ENCODE data around the gene FZD8. TPM values are rescaled to one million over a fixed set of nuclear protein-coding genes. Genes with fewer than 3 reads are reported as not detected.

FZD8 gene
- total RNA-seq, 1 donor from 2014 or later, result 11.8 TPM

DNA sequence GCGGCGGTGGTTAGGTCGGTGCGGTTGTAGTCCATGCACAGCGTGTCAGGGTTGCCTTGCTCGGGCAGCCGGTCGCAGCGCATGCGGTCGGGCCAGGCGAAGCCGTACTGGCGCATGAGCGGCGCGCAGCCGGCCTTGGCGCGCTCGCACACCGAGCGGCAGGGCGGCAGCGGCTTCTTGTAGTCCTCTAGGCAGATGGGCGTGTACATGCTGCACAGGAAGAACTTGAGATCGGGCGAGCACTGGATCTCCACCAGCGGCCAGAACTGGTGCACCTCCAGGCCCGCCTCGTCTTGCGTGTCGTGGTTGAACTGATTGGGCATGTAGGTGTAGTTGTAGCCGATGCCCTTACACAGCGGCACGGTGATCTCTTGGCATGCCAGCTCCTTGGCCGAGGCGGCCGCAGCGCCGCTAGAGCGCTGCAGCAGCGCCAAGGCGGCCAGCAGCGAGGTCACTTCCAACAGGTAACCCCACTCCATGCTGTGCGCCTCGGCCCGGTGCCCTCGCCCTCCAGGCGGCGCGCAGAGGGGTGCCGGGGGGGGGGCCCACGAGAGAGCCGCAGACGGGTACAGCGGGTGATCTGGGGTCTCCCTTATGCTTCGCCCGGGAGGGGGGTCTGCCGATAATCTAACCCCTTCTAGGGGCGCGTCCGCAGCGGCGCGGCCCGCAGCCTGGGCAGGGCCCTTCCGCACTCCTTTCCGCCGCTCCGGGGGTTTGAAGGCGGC is 983 bp downstream of the FZD8 start:
- DNase-seq (ENCODE audit: low read depth in 2 of 2), result peak; percentile 55 to 84

DNA sequence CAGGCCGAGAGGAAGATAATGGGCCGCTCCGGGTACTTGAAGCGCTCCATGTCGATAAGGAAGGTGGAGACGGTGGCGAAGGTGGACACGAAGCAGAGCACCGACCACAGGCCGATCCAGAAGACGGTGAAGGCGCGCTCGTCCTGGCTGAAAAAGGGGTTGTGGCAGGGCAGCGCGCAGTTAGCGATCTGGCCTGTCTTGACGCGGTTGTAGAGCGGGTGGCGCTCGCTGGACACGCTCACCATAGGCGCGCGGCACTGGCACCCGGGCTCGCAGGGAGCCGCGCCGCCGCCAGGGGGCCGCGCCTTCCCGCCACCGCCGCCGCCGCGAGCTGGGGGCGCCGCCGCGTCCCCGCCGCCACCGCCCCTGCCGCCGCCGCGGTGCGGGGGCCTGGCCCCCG is 1.6 kb downstream of the FZD8 start:
- DNase-seq (ENCODE audit: low read depth in 2 of 2), result peak; percentile 51 to 83

DNA sequence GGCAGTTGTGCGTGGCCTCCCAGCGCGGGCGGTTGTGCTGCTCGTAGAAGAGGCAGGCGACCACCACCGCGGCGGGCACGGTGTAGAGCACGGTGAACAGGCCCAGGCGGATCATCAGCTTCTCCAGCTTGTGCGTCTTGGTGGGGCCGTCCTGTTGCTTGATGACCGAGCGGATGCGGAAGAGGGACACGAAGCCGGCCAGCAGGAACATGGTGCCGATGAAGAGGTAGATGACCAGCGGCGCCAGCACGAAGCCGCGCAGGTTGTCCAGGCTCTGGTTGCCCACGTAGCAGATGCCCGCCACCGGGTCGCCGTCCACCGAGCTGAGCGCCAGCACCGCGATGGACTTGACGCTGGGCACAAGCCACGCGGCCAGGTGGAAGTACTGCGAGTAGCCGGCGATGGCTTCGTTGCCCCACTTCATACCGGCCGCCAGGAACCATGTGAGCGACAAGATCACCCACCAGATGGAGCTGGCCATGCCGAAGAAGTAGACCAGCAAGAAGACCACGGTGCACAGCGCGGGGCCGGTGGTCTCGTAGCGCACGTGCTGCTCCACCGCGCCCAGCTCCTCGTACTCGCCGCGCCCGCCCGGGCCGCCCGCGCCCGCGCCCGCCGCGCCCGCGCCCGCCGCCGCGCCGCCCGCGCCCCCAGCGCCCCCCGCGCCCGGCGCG is 2.2 kb downstream of the FZD8 start:
- peak in 1 of 2 donors; percentile 49 for DNase-seq (ENCODE audit: low read depth in 2 of 2)

DNA sequence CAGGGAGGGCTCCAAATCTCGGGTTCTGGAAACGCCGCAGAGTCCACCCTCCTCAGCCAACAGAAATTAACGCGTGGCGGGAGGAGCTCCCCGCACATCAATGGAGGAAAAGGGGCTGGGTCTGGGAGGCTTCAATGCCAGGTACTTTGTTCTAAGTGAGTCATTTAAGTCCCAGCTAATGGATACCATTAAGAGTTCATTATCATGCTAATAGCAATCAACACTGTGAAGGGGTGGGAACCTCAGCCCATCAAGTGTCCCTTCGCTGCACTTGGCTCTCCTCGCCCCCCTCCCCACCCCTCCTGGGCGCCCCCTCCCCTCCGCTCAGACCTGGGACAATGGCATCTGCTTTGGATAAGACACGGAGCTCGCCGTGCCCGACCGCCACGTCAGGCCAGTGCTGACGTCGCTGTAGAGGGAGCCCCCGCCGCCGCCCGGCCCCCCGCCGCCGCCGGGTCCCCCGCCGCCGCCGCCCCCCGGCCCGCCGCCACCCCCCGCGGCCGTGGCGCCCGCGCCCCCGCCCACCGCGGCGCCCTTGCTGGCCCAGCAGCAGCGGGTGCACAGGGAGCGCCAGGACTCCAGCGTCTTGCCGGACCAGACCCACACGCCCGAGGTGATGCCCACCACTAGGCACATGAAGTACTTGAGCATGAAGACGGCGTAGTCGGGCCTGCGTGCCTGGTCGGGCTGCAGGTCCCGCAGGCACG is 2.9 kb downstream of the FZD8 start:
- DNase-seq (ENCODE audit: low read depth in 2 of 2), result no peak

DNA sequence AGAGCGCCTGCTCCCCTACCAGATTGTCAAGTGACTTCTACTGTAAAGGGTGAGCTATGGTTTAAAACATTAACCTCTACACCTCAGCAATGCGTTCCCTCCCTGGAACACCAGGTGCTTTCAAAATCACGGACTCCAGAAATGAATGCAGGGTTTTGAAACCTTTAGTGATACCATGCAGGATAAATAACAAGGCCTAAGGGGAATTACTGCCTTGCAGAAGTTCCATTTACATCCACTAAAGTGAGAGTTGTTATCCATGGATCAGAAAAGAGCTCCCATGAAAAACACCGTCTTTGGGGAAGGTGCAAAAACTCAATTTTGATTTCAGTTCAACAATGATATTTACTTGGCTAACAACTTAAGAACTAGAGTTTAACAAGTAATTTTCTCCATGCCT is 4.0 kb downstream of the FZD8 start:
- DNase-seq (ENCODE audit: low read depth in 2 of 2), result no peak

DNA sequence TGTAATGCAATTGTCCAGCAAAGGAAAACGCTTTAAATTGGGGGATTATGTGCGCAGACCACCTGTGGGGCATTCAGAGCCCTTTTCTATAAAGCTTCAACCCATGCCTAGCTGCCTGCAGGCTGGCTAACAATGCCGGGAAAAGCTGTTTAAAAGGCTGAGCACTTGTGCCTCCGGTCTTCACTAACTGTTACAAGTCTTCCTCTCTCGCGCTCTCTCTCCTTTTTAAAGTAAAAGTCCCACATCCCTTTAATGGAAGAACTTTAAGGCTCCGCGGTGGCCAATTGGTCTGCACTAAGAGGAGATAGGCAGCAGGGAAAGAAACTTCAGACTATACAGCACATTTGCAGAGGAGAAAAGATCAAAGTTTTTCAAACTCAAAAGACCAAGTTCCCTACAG is 4.6 kb downstream of the FZD8 start:
- DNase-seq (ENCODE audit: low read depth in 2 of 2), result no peak

DNA sequence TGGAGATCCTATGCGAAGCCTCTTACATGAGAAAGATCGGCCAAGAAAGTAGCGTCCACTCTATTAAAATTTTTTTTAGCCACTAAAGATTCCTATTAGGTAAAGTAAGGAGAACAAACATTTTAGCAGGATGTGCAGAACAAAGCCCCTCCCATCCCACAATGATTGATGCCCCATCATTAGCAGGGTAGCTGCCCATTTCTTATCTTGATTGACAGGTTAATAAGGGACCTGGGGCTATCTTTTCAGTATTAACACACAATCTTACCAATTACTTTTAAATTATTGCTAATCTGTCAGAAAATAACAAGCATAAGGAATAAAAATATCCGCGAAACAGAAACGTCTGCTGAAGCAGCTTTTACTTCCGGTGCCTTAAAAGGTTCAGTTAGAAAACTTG is 5.1 kb downstream of the FZD8 start:
- no peak for DNase-seq (ENCODE audit: low read depth in 2 of 2)

DNA sequence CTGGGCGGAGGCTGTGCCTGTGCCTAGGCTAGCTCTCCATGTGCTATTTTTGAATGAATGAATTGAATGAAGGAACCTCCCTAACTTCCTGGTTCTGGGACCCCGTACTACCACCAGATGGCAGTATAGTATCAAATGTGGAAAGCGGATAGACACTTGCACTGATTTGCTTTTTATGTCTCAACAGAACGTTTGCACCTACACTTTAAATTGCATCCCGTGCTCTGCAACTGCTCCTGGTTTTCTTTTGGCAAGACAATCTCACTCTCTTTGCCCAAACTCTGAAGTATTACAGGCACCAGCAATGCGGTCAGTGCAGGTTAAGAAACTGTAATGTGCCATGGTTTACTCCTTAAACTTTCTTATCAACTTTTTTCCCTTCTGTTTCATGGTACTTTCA is 6.5 kb downstream of the FZD8 start:
- peak; percentile 66 to 73 for DNase-seq (ENCODE audit: low read depth in 2 of 2)

DNA sequence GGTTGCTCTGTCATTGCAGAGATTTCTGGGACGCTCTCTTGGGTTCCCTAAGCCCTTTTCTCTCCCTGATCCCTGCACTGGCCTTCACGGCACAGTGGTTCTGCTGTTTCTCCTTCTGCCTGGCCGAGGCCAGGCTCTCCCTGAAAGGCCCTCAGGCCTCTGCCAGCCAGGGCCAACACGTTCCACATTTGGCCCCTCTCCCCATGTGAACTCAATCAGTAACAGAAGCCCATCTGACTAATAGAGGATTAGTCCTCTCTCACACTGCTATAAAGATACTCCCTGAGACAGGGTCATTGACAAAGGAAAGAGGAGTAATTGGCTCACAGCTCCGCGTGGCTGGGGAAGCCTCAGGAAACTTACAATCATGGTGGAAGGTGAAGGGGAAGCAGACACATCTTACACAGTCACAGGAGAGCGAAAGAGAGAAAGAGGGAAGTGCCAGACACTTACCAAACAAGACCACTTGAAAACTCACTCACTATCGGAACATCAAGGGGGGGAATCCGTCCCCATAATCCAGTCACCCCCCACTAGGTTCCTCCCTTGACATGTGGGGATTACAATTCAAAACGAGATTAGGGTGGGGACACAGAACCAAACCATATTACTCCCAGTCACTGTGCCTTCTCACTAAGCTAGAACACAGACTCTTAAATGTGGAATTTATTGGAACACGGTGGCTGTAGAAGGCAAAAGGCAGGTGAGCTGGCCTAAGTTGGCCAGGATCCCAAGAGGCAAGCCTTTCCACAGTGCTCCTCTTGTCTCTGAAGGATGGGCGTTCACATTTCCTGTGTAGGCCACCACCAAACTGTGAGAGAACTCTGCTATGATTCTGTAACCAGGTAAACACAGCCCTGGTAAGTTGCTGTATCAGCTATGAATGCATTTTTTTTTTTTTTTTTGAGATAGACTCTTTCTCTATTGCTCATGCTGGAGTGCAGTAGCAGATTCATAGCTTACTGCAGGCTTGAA is 8.8 kb downstream of the FZD8 start:
- DNase-seq (ENCODE audit: low read depth in 2 of 2), result no peak

DNA sequence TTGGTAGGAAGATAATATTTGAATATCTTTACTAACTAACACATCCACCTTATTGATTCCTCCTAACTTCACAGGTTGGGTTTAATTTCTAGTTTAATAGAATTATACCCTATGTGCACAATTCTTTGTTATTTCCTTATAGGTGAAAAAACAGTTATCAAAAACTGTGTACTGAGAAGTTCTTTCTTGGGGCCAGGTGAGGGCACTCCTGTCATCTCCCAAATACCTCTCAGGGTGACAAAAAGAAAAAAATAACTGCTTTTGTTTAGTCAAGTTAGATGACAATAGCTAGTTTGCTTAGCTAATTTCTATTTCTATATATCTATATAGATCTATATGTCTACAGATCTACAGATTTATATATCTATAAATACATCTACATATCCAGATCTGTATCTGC is 10.1 kb downstream of the FZD8 start:
- no peak for DNase-seq (ENCODE audit: low read depth in 2 of 2)

DNA sequence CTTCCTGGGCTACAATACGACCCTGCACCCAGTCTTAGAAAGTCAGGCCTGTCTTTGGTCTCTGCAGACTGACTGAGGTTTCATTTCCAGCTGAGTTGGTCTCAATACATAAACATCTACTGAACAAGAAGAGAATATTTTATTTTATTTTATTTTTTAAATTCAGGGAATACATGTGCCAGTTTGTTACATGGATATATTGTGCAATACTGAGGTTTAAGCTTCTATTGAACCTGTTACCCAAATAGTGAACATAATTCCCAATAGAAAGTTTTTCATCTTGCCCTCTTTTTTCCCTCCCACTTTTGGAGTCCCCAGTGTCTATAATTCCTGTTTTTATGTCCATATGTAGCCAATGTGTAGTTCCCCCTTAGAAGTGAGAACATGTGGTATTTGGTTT is 10.7 kb downstream of the FZD8 start:
- DNase-seq (ENCODE audit: low read depth in 2 of 2), result no peak

DNA sequence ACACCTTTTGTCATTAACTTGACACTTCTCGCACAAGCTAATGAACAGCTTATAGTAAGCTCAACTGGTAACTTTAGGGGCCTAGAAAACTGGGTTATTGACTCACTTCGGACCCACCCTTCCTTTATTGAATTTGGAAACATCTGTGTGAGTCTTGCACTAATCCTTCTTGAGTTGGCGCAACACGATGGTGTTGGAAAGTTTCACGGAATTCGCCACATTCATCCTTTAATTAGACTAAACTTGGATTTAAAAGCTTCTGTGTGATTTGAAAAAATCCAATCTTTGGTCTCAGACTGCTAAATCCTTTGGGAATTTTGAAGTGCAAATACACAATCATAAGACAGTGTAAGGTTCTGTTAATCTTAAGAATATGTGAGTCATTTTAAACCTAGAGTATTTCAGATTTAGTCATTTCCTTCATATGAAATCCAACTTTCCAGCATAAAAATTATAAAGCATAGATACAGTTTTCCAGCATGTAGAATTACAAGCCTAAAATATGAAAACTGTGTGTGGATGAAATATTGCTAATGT is 15.1 kb downstream of the FZD8 start:
- no peak for DNase-seq (ENCODE audit: low read depth in 2 of 2)

DNA sequence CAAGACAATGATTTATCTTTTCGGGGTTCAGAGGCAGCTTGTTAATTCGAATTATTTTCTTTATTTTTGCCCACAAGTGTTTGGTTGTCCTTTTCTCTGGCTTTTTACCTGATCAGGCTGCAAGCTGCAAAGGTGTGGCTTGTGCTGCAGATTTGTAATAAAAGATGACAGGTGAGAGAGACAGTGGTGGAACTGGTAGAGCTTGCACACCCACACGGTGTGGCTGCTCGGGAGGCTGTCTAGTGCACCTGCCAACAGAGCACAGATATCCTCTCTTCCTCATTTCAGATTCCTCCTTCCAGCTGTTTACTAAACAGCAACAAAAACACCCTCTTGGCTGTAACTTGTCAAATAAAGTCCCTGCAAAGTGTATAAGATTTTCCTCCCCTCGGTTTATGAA is 27.8 kb downstream of the FZD8 start:
- no peak for DNase-seq (ENCODE audit: low read depth in 2 of 2)

DNA sequence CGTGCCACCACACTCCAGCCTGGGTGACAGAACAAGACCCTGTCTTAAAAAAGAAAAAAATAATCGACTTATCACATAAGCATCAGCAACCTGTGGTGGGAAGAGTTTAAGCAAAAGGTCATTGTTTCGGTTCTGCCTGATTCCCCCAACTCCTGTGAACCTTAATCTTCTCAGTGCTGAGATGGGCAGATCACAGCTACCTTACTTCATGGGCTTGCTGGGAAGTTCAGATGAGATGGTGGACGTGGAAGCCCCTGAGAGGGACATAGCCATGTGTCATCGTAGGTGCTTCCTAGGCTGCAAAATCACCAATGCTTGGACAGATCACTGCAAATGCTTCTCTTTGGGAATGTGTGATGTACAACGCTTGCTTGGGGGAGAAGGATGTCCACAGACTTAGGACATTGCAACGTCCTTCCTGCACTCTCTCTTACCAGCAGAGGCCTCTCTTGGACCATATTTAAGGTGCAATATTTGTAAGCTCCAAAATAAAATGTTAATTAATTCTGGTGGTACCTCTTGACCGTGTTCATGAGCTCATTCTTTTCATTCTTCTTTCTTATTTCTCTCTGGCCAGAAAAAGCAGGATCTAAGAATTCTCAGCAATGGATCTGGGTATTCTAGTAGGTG is 28.4 kb downstream of the FZD8 start:
- peak in 1 of 2 donors; percentile 48 for DNase-seq (ENCODE audit: low read depth in 2 of 2)

DNA sequence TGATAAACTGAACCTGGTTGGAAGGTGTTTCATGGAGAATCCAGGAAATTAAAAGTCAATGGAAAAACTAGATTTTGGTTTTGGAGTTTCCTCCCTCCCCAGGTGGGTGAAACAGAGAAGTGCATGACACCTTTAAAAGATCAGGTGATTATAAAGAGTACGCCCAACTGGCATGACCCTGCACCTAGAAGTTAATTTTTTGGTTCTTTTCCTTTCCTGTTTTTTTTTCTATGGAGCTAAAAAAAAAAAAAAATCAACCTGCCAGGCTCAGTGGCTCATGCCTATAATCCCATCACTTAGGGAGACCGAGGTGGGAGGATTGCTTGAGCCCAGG is 29.0 kb downstream of the FZD8 start:
- no peak for DNase-seq (ENCODE audit: low read depth in 2 of 2)

DNA sequence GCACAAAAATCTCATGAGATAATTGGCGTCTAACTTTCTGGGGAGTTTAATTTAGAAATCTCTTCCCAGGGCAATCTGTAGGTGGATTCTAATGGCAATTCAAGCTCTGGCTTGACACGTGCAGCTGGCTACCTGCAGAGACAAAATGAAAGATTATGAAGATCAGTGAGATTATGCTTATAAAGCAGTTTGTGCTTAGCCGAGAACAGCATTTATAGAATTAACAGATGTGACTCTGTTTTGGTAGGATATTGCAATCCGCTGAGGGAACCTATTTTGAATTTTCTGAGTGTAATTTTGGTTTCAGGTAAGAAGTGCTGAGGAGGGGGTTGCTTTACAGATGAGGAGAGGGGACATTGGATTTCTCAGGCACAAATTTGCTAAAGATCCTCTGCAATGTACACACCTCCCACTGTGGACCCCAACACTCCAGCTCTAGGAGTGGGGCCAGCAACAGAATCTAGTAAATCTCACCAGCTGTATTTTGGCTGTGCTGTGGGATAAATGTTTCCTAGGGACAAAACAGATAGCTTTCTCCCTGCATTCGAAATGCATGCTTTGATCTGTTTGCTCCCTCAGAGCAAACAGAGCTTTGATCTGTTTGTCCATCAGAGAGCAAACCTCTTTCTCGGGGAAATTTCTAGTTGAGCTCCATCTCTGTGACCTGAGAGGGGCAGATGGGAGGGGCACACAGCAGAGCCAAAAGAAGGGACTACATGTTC is 29.6 kb downstream of the FZD8 start:
- DNase-seq (ENCODE audit: low read depth in 2 of 2), result no peak

DNA sequence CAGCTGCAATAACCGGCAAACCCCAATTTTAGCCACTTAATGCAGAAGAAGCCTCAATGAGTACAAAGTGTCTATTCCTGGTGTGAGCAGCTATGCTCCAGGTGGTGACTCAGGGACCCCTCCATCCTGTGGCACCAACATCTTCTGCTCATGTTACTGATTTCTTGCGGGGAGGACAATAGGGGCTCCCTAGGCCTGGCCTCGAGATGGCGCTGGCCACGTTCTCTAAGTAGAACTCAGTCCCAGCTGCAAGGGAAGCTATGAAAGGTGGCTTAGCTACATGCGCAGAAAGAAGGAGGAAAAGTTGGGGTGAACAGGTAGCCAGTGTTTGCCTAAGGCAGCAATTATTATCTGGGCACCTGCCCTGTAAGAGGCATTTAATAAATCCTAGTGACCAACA is 30.3 kb downstream of the FZD8 start:
- no peak for DNase-seq (ENCODE audit: low read depth in 2 of 2)

DNA sequence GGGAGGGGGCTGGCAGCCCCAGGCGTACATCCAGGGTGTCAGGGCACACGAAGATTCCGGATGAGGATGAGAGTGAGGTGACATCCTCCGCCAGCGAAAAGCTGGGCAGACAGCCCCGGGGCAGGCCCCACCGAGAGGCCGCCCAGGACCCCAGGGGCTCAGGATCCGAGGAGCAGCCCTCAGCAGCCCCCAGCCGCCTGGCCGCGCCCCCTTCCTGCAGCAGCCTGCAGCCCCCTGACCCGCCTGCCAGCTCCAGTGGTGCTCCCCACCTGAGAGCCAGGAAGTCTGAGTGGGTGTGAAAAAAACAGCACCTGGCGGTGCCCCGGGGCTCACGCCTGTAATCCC is 33.8 kb downstream of the FZD8 start:
- no peak for DNase-seq (ENCODE audit: low read depth in 2 of 2)

DNA sequence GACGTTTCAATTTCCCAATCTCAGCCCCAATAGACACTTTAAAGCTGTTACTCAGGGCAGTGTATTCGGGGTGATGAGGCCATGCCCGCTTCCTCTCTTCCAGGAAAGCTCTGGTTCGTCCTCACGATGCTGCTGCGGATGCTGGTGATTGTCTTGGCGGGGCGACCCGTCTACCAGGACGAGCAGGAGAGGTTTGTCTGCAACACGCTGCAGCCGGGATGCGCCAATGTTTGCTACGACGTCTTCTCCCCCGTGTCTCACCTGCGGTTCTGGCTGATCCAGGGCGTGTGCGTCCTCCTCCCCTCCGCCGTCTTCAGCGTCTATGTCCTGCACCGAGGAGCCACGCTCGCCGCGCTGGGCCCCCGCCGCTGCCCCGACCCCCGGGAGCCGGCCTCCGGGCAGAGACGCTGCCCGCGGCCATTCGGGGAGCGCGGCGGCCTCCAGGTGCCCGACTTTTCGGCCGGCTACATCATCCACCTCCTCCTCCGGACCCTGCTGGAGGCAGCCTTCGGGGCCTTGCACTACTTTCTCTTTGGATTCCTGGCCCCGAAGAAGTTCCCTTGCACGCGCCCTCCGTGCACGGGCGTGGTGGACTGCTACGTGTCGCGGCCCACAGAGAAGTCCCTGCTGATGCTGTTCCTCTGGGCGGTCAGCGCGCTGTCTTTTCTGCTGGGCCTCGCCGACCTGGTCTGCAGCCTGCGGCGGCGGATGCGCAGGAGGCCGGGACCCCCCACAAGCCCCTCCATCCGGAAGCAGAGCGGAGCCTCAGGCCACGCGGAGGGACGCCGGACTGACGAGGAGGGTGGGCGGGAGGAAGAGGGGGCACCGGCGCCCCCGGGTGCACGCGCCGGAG is 34.4 kb downstream of the FZD8 start:
- DNase-seq (ENCODE audit: low read depth in 2 of 2), result no peak

Measured in dermis microvascular lymphatic vessel endothelial cell (primary cell).